VCaP (cell line): ENCODE measurements around the gene QSER1.

Source experiments
- H3K27ac ChIP-seq: fragments of 450-650 bp; 2 replicates; pipeline ENCODE4 v1.5.1; 2017
- CTCF ChIP-seq: fragments of 450-650 bp; conservative IDR thresholded peaks from 2 replicates; pipeline ENCODE4 v1.5.1; 2017; ENCODE audit warnings: mild to moderate bottlenecking, moderate library complexity

Gene QSER1

GRCh38 chr11:32916994-32917393, 24.4 kb downstream of the QSER1 start:
- no peak overlapping the region for H3K27ac ChIP-seq
- no peak for TF ChIP-seq CTCF

GRCh38 chr11:32918427-32918826, 25.8 kb downstream of the QSER1 start:
- TF ChIP-seq CTCF: no peak
- no peak overlapping the region for H3K27ac ChIP-seq

GRCh38 chr11:32919338-32919737, 26.7 kb downstream of the QSER1 start:
- no peak overlapping the region for H3K27ac ChIP-seq
- TF ChIP-seq CTCF: no peak

GRCh38 chr11:32920570-32920969, 28.0 kb downstream of the QSER1 start:
- H3K27ac ChIP-seq: no peak overlapping the region
- TF ChIP-seq CTCF: no peak

- H3K27ac ChIP-seq: no peak overlapping the region
- no peak for TF ChIP-seq CTCF
Measured at GRCh38 chr11:32921204-32921603, 28.6 kb downstream of the QSER1 start.

- TF ChIP-seq CTCF: no peak
- no peak overlapping the region for H3K27ac ChIP-seq
Measured at GRCh38 chr11:32931606-32932005, 39.0 kb downstream of the QSER1 start.

GRCh38 chr11:32932196-32932595, 39.6 kb downstream of the QSER1 start:
- TF ChIP-seq CTCF: no peak
- H3K27ac ChIP-seq: no peak overlapping the region
